HG02943 (cell line): ENCODE results near the gene SLC35F5.
A peak's percentile ranks its signal among the peaks of the same experiment; 100 is the strongest.
"Not testable (repeated sequence)": the region's sequence is repeated elsewhere in the genome, so short reads cannot be mapped to it uniquely, and the experiment has no call there.

ENCODE experiments used
- ATAC-seq: cut with Tn5 transposase; IDR thresholded peaks from one replicate; pipeline ENCODE4 v1.9.1; 2021; ENCODE audit warnings: mild to moderate bottlenecking, low read depth, moderate library complexity; ENCODE audit not compliant: unreplicated experiment

Gene SLC35F5

DNA sequence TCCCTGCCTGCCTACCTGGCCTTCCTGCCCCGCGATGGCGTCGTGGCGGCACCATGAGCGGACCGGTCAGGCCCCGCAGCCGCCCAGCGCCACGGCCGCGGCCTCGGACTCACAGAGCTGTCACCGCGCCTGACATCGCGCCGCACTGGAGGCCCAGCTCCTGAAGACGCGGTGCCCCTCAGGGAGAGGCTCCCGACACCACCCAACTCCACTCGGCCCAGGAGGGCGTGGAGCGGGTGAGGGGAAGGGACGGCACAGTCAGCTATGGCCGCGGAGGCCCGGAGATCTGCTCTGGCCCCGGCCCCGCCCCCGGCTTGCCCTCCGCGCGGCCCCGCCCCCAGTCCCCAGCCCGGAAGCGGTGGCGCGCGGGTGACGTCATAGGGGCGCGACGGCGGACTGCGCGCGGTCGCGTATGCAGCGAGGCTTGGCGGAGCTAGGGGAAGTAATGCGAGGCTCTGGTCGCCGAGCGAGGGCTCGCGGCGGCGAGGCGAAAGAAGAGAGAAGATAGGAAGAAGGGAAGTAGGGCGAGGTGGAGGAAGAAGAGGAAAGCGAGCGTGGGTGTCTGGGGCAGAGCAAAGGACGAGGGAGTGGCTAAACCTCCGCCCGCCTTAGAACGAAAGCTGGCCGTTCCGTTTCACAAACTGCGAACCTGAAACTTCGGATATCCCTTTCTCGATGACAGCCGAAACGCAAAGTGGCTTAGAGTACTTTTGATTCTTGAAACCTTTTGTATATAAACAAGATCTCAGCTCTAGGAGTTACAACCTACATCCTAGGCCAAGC is at the start of gene SLC35F5:
Gene SLC35F5, minus strand, starts transcription at position 288 of the 783 bp plus-strand sequence. Its CDS starts 233 bp downstream, at position 55.
- ATAC-seq = peak; percentile 87

- no peak for ATAC-seq
These were observed 42.9 kb upstream of the SLC35F5 start for GRCh38 chr2:113799375-113799774.

- ATAC-seq = no peak
These were observed 40.8 kb upstream of the SLC35F5 start for GRCh38 chr2:113797237-113797636.

- ATAC-seq = no peak
These were observed 40.2 kb upstream of the SLC35F5 start for GRCh38 chr2:113796592-113797175.

GRCh38 chr2:113795405-113795920 is 39.0 kb upstream of the SLC35F5 start:
- ATAC-seq = no peak

- peak; percentile 85 for ATAC-seq
These were observed 35.5 kb upstream of the SLC35F5 start for GRCh38 chr2:113791697-113792590.

DNA sequence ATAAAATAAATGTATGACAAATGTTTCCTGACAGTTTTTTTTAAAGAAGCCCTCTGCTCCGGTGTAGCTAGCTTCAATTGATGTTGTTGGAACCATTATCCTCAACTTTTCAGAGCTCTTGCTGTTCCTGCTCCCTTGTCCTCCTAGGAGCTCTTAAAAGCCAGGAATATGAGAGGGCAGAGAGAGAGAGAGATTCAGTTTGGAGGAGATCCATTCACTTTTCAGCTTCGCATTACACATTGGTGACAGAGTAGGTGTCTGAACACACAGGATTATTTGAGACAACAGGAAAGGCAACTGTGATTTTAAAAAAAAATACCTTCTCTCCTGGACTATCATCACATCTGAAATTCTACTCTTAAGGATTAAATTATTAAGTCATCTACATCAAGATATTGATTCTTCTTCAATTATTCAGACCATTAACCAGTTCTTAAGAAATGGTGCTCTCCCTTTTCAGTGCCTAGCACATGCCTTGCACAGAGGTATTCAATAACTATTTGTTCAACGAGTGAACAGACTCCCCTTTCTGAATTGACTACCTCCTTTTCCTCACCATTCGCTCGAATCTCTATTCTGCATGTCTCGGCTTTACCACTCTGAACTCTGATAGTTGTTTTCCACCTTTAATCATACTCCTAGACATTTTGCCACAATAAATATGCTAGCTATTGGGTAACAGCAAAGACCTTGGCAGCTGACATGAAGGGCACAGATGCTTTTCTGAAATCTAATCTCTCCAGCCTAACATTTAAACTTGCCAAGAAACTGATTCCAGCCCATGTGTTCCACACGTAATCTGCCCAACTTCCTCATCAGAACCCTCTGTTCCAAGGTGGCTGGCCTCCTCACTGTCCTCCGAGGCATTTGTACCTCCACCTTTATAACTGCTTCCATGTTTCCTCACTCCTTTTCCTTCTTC is 28.6 kb upstream of the SLC35F5 start:
- no peak for ATAC-seq

DNA sequence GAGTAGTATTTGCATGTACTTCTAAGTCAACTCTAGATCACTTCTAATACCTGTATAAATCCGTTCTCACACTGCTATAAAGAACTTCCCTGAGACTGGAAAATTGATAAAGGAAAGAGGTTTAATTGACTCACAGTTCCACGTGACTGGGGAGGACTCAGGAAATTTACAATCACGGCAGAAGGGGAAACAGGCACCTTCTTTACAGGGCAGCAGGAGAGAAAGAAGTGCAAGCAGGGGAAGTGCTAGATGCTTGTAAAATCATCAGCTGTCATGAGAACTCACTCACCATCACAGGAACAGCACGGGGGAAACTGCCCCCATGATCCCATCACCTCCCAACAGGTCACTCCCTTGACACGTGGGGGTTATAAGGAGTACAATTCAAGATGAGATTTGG is 24.0 kb upstream of the SLC35F5 start:
- no peak for ATAC-seq

DNA sequence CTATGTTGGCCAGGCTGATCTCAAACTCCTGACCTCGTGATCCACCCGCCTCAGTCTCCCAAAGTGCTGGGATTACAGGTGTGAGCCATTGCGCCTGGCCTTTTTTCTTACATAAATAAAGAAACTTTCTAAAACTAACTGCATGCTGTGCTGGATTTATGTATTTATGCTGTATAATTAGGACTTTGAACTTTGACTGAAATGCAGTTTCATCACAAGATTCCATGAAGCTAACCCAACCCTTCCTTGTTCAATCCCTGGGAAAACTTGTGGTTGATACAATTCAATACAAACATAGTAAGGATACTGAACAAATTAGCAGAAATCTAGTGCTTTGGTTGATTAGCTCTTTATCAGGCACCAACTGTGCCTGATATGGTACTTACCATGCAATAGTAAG is 20.9 kb upstream of the SLC35F5 start:
- ATAC-seq = no peak

DNA sequence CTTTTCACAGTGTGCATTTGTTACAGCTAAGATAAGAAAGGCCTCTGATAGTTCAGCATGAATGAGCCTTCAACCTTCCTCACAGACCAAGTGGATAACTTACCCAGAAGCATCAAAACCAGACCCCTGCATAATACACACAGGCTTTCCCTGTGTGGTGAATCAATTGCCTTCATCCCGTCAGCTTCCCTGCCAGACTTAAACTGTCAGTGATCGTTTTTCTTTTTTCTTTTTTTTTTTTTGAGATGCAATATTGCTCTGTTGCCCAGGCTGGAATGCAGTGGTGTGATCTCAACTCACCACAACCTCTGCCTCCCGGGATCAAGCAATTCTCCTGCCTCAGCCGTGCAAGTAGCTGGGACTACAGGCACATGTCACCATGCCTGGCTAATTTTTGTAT is 20.5 kb upstream of the SLC35F5 start:
- ATAC-seq = no peak

DNA sequence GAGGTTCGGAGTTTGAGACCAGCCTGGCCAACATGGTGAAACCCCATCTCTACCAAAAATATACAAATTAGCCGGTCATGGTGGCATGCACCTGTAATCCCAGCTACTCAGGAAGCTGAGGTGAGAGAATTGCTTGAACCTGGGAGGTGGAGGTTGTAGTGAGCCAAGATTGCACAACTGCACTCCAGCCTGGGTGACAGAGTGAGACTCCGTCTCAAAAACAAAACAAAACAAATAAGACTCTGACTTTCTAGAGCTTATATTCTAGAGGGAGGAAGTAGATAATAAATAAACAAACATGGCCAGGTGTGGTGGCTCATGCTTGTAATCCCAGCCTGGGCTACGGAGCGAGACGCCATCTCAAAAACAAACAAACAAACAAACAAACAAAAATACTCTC is 18.2 kb upstream of the SLC35F5 start:
- ATAC-seq = not testable (repeated sequence)

DNA sequence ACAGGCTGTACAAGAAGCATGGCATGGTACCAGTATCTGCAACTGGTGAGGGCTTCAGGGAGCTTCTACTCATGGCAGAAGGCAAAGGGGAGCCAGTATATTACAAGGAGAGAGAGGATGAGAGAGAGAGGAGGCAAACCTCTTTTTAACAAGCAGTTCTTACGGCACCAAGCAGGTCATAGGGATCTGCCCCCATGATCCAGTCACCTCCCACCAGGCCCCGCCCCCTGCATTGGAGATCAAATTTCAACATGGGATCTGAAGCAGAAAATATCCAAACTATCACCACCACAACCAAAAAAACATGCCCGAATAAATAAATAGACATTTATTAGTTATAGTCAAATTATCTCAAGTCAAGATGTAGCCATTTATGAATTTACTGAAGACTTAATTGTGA is 14.5 kb upstream of the SLC35F5 start:
- no peak for ATAC-seq

- ATAC-seq = no peak
These were observed 13.1 kb upstream of the SLC35F5 start for GRCh38 chr2:113769555-113769954.

DNA sequence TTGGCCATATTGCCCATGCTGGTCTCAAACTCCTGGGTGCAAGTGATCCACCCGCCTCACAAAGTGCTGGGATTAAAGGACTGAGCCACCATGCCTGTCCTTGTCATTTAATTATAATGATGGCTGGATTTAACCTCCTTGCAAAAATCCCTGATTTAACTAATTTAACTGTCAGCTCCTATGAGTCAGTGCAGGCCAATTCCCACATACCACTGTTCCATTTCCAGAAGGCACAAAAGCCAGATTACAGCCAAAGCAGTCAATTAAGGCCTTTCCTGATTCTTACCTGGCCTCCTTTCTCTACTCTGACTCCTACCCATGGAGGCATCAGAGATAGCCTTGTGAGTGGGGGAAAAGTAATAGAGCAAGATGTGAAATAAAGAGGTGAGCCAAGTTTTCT is 12.3 kb upstream of the SLC35F5 start:
- no peak for ATAC-seq

DNA sequence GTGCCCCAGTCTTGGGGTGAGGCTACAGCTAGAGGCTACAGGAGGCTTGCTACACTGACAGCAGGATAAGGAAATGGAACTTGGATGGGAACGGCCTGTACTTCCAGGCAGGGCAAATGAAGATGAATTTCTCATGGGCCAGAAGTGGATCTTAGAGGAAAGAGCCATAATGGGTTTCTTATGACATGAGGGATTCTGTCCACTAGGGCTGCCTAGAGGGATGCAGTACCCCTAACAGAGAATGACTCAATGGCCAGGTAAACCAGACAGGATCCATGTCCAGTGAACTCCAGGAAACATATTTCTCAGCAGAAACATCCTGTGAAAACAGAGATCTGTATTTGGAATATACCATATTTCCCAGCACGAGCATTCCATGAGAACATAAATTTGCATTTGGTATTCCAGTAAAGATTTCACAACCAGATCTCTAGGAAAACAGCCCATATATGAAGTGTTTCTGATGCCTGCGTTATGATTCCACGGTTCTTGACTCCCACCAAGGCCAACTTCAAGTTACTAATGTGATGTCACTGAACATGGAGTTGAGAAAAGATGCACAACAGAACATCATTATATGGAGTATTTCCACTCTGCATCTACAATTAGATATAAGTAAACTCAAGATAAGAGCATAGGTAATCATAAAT is 11.5 kb upstream of the SLC35F5 start:
- no peak for ATAC-seq

- ATAC-seq = no peak
These were observed 8.8 kb upstream of the SLC35F5 start for GRCh38 chr2:113765276-113765675.

GRCh38 chr2:113762377-113763118 is 6.1 kb upstream of the SLC35F5 start:
- no peak for ATAC-seq

DNA sequence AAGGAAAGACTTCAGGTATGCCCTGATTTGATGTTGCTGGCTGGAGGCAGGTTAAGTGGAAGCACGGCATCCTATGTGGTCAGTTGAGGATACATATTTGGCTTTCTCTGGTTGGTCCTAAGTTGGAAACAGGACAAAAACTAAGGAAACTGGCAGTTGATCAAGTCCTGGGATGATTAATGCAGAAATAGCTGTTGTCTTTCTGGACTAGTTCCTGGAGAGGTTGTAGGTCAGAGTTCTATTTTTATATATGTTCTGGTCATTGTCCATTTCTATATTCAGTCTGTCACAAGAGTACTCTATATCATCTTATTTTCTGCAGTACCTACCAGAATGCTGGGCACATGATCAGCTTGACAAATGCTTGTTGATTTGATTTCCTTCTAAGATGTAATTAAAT is 4.0 kb upstream of the SLC35F5 start:
- ATAC-seq = no peak

- ATAC-seq = no peak
These were observed 756 bp upstream of the SLC35F5 start for GRCh38 chr2:113757138-113757657.
